Lung microvascular endothelial cell (primary cell): Measurements from ENCODE around the gene NOD1. TPM values are rescaled to one million over a fixed set of nuclear protein-coding genes. Genes with fewer than 3 reads are reported as not detected.
"Not testable (repeated sequence)": the region's sequence is repeated elsewhere in the genome, so short reads cannot be mapped to it uniquely, and the experiment has no call there.

Source experiments
- DNase-seq, 2 donors: peaks; one replicate each; pipeline versions ENCODE4 v3.0.0 to v3.0.0-alpha.2; 2010; ENCODE audit warnings: low read depth in 2 of 2
- total RNA-seq: library from RNA; depleted of rRNA; stranded (reverse); fragments of >200 nt; gene quantifications from 2 replicates; pipeline ENCODE4 v1.2.1, GENCODE V29; 2014

Gene NOD1, protein sequence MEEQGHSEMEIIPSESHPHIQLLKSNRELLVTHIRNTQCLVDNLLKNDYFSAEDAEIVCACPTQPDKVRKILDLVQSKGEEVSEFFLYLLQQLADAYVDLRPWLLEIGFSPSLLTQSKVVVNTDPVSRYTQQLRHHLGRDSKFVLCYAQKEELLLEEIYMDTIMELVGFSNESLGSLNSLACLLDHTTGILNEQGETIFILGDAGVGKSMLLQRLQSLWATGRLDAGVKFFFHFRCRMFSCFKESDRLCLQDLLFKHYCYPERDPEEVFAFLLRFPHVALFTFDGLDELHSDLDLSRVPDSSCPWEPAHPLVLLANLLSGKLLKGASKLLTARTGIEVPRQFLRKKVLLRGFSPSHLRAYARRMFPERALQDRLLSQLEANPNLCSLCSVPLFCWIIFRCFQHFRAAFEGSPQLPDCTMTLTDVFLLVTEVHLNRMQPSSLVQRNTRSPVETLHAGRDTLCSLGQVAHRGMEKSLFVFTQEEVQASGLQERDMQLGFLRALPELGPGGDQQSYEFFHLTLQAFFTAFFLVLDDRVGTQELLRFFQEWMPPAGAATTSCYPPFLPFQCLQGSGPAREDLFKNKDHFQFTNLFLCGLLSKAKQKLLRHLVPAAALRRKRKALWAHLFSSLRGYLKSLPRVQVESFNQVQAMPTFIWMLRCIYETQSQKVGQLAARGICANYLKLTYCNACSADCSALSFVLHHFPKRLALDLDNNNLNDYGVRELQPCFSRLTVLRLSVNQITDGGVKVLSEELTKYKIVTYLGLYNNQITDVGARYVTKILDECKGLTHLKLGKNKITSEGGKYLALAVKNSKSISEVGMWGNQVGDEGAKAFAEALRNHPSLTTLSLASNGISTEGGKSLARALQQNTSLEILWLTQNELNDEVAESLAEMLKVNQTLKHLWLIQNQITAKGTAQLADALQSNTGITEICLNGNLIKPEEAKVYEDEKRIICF
- total RNA-seq, result 17.9 and 22.8 TPM in 2 replicates

DNA sequence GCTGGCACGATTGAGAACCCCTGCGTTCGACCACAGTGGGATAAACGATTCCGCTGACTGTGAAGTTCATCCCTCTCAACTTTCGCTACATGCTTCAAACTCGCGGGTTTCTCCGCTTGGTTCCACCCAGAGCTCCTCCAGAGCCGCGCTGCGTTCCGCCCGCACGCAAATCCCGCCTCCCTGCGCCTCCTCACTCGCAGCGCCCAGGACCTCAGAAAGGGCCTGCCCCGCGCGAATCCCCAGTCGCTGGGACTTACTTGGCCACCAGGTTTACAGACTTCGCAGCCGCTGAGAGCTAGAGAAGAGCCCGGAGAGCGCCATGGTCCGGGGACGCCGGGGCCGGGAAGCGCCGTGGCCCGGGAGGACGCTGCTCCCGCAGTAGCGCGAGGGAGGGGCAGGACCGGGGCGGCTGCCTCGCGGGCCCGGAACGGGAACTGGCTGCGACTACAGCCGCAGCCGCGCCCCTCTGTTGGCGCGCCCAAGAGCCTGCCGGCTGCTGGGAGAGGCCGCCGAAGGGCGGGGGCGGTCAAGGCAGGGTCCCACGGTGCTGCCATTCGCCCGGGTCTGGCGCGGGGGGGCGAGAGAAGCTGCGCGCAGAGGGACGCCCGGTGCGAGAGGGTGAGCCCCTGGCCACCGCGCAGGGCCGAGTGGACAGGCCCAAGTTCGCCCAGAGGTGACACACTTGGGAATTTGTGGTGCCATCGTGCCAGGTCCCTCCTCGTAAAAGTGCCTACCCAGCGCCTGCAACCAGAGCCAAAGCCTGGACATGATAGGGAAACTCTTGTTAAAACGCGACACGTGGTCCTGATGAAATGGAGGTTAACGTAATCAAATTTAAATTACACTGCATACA lies at the start of gene NOD1:
NOD1 (minus strand) TSS at position 436 of the 853 bp plus-strand sequence. CDS start 21,863 bp downstream, outside the sequence.
- peak; percentile 80 to 88 for DNase-seq

DNA sequence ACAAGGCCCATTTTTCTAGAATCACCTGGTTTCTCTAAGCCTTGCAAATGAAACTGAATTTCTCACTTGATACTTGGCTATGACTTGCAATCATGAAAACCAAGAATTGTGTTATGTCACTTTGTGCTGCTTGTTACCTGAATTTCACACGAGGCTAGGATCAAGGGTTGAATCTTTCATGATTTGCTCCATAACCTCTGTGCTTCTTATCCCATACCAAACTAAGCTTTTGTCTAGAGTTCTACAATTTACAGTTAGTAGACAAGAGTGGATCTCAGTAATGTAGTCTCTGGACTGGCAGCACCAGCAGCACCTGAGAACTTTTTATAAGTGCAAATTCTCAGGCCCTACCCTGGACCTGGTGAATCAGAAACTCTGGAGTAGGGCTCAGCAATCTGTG lies 48.7 kb upstream of the NOD1 start:
- not testable (repeated sequence) for DNase-seq

DNA sequence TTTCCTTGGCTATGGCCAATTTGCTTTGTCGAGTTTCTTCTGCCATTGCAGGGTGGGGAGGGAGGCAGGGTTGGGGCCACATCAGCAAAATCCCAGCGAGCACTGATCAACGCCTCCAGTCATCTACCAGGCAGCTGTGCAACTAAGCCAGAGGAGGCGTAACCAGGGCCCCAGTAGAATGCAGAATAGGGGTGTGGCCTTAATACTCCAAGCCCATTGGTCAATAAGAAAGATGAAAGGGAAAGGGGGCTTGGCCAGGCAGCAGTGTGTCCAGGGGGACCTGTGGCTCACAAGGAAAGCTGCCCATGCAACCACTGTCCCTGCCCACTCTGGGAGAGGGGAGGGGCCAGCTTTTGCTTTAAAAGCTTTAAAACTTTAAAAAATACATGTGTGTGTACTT lies 47.6 kb upstream of the NOD1 start:
- no peak for DNase-seq

DNA sequence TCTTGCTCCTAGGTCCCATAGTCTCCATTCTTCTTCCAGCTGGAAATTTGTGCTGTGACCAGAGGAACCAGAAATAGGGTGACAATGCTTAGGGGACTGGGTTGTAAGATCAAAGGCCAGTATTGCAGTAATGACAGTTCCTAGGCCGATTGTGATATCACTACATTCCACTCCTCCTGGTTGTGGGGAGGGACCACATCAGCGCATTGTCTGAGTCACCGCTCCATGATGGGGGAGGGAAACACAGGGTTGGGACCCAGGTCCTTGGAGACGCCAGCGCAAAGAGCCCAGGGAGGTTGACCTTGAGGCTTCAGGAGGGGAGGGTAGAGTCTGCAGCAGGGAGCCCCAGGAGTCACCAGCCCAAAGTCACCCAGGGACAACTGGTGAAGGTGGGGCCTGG lies 46.8 kb upstream of the NOD1 start:
- DNase-seq, result no peak

DNA sequence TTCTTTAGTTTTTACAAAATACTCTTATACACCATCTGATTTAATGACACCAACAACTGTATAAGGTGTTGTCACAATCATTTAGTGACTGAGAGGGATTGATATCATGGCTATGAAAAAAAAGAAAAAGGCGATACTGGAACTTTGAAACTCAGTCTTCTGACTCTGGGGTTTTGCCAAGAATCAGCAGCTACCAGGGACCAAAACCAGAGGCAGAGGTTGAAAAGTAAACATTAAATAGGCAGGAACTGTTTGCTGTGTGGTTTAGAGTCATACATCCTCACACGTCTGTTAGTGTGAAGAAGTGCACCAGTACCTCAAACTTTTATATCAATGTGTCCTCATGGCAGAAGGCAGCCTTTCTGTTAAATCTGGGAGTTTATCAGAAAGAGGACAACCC lies 46.0 kb upstream of the NOD1 start:
- DNase-seq, result peak in 1 of 2 donors; percentile 11

DNA sequence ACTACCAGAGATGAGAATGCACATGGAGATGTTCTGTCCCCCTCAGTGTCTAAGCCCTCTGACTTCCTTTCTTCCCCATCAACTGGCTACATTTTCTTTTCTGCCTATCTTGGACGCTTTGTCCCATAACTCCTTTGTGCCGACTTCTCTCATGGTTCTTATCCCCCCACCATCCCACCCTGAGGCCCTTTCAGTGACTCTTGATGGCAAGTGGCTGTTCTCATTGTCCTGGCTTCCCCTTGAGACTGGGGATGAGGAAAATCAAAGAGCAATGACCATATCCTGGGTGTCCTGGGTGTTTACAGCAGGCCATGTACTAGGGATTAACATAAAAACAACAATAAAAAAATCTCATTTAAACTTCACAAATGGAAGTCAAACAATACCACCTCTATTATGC lies 44.9 kb upstream of the NOD1 start:
- no peak for DNase-seq

DNA sequence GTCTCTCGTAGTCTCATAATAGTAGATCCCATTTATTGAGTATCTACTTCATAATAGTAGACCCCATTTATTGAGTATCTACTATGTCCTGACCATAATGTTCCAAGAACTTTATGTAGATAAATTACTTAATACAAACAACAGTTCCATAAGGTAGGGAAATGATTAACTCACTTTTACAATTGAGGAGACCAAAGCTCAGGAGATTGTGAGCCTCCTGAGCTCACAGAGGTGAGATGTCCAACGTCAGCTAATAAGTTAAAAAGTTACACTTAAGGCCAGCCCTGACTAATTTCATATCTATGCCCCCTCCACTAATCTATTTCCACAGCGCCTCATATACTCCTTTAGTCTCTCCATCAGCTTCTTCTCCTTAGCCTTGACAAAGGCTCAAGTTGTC lies 43.6 kb upstream of the NOD1 start:
- DNase-seq, result no peak

DNA sequence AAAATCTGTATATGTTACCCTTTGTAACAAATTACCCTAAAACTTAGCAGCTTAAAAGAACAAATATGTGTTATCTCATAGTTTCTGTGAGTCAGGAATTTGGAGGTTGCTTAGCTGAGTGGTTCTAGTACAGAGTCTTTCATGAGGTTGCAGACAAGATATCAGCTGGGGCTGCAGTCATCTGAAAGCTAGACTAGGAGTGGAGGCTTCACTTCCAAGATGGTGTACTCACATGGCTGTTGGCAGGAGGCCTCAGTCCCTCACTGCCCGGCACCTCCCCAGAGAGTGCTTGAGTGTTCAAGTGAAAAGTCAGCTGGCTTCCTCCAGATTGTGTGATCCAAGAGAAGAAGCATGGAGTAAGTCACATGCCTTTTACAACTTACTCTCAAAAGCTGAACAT lies 42.9 kb upstream of the NOD1 start:
- DNase-seq, result peak in 1 of 2 donors; percentile 14

DNA sequence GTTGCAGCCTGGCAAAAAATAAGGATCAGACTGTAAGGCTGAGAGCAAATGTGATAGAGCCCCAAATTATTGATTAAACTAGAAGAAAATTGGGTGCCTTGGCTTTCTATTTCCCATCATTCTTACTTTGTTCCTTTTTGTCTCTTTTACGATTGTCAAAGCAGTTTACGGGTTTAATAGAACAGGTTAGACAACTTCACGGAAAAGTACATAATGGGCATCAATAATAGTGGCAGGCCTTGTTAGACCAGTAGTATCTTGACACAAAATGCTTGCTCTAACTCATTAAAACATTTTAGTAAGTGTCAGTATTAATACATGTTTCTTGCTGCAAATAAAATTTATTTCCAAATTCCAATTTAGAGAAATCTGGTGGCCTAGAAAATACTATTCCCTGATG lies 40.5 kb upstream of the NOD1 start:
- no peak for DNase-seq

DNA sequence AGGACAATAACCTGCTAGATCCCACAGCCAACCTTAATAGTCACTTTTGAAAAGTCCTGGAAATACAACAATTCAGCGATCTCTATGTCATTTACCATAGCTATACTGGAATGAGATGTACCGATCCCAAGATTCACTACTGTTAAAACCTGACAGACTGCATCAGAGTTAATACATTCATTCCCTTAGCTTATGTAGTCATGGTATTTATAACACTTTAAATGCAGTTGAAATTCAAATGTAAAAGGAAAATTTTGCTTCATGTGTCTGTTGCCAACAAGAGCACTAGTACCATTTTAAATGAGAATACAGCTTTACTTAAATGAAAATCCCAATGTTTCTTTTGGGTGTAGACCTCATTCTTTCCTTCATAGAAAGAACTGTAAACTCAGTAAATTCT lies 37.2 kb upstream of the NOD1 start:
- DNase-seq, result no peak

DNA sequence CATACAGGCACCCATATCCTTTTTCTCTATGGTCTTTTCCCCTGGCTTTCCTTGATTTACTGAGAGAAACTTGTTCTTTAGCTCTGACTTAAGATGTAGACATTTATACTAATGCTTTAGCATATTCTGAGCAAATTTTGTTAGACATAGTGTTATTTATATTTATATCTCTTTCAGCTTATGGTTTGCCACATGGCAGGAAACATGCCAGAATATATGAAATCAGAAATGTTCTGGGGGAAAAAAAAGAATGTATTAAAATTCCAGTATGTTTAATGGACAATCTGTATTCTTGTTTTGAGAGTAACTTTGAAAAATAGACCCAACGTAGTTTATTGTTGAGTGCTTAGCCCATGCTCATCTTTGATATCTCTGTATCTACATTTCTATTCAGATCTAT lies 36.2 kb upstream of the NOD1 start:
- no peak for DNase-seq

DNA sequence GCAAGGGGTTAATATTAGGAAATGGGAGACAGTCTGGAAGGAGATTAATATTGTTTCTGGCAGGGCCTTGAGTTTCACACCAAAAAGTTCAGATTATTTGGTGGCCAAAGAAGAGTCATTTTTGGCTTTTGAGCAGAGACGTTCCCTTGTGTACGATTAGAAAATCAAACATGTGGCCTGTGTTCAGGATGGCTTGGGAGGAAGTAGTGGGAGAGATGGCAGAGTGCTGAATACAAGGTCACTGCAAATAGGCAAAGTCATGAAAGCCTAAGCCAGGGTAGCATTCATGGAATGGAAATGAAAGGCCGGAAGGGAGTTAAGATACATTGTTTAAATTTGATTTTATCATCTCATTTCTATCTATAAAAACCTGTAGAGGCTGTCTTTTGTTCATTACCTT lies 35.6 kb upstream of the NOD1 start:
- DNase-seq, result peak in 1 of 2 donors; percentile 12

DNA sequence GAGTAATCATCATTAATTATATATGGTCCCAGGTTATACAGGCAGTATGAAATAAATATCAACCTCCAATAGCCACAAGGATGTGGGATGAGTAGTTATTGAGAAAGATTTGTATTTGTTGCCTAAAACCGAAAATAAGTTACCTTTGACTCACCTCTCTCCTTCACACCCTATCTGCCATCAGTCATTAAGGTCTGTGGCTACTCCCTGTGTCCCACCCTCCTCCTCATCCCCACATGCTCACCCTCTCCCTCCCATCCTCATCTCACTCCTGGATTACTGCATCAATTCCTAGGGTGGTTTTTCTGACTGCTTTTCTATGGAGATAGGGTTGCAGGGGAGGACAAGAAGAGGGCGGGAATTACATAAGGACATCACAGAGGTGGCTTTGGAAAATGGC lies 35.2 kb upstream of the NOD1 start:
- no peak for DNase-seq

DNA sequence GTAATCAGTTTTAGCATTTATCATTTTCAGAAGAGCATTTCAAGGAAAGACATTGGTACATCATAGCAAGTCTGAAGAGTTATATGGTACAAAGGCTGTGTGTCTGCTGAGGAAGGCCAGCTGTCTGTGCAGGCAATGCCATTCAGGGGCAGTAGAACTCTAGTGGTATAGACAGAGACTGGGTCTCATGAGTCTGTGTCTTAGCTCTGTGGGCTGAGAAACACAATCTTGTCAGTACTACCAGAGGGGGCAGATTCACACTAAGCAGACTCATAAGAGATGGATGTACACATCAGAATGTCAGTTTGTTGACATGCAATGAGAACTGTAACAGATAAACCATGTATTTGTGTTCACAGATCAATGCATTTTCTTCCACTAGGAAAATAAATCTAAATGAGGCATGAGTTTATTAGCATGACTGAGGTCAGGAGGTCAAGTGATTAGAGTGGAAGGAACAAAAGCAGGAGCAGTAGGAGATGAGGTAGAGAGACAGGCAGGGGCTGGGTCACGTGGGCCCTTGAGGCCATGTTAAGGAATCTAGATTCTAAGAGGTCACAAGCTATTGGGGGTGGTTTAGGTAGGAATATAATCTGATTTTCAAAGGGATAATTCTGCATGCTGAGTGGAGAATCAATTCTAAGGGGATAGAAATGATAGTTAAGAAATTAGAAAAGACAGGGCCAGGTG lies 33.5 kb upstream of the NOD1 start:
- DNase-seq, result no peak

DNA sequence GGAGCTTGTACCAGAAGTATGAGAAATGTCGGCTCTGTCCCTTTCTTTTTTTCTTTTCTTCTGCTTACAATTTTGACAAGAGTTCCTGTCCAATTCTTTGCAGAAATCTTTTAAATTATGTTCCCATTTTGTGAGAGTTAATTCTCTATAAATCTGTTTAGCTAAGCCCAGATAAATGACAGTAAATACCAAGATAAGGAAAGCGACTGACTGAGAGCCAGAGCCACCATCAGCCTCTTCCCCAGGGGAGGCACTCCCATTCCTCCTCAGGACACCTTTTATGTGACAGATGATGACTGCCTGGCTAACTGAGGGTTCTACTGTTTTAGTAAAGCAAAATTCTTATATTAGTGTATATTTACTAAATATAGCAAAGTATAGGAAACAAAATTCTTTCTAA lies 32.9 kb upstream of the NOD1 start:
- no peak for DNase-seq

DNA sequence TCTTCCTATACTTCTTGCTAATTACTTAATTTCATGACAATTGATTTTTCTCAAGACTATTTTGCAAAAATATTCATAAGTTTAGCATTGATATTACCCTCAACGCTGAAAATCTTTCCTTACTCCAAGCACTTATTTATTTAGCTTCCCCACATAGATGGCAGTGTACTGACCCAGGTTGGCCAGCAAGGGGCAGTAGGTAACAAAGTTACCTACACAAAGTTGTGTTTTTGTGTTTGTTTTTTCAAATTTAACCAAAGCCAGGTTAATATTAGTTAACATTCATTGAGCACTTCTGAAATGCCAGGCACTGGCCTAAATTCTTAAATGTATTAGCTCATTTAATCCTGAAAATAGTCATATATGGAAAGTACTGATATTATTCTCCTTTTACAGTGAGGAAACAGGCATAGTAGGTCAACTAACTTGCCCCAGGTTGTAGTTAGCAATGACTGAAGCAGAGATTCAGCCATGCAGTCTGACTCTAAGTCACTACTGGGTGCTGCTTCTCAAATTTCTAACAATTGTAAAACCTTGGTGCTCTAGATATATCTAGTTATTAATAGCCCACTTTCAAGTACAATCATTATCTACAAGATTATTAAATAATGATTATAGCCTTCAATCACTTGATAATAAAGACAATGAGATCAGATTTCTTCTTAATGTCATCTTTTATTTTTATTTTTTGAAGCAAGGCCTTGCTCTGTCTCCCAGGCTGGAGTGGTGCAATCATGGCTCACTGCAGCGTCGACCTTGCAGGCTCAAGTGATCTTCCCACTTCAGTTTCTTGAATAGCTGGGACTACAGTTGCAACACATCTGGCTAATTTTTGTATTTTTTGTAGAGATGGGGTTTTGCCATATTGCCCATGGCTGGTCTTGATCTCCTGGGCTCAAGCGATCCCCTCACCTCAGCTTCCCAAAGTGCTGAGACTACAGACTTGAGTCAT lies 31.8 kb upstream of the NOD1 start:
- DNase-seq, result peak; percentile 69 to 70

DNA sequence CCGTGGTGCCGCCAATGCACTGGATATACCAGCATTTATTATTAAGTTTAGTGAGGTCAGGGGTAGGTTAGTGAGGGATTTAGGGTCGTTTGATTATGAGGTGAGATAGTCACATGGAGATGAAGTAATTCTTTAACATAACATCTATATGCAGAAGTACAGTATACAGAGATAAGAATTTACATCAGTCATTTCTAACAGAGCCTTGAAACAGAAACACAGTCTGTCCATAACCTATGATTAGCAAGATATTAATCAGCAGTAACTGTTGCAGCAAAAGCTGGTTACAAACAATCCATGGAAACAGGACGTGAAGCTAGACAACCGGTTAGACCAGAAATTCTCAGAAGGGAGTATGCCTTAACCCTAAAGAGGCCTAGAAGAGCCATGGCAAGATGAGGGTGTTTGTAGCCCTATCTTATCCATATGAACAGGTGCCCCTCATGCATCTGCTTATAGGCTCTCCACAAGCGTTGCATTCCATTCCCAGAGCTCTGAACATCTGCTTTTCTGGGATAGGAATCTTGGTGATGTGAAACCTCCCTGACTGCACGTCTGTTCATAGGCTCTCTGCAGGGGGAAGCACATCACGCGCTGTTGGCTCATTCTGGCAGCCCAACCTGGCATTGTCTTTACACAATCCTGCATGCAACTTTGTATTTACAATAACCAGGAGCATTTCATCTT lies 30.7 kb upstream of the NOD1 start:
- DNase-seq, result not testable (repeated sequence)

DNA sequence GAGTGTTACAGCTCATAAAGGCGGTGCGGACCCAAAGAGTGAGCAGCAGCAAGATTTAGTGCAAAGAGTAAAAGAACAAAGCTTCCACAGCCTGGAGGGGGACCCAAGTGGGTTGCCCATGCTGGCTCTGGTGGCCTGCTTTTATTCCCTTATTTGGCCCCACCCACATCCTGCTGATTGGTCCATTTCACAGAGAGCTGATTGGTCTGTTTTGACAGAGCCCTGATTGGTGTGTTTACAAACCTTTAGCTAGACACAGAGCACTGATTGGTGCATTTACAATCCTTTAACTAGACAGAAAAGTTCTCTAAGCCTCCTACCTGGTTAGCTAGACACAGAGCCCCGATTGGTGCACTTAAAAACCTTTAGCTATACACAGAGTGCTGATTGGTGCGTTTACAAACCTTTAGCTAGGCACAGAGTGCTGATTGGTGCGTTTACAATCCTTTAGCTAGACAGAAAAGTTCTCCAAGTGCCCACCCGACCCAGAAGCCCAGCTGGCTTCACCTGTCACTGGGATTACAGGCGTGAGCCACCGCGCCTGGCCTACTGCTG lies 28.8 kb upstream of the NOD1 start:
- not testable (repeated sequence) for DNase-seq

DNA sequence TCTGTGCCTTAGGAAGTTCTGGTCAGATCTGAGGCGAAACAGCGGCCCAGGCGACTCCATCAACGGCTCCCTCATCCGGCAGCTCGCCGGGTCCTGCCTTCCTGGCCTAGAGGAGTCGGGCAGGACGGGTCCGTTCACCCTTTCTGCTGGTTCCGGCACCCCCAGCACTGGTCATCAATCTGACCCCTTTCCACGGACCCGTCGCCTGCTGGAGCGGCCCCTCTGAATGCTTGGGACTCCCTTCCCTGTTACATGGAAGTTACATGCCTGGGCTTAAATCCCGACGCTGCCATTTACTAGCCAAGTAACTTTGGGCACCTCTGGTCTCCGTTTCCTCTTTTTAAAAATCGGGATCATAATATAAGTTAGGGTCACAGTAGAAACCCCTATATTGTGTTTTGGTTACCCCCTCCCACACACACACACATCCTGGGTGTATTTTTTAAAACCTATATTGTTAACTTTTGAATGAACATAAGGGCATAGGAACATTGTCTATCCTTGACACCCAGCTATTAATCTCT lies 26.7 kb upstream of the NOD1 start:
- DNase-seq, result no peak
